DND-41 (cell line): ENCODE results near the gene DIPK1C.

Experiments
- ATAC-seq: fragments of 200-7000 bp; cut with Tn5 transposase; 3 replicates; pipeline ENCODE4 v1.9.1; 2021; ENCODE audit warnings: low read depth; ENCODE audit not compliant: insufficient read depth
- DNase-seq: peaks from one replicate; pipeline ENCODE4 v3.0.0-alpha.2; 2020
- H2AFZ ChIP-seq: 2 replicates; pipeline ENCODE4 v1.6.0; 2012; ENCODE audit warnings: low read depth, low read length
- H3K27ac ChIP-seq: 2 replicates; pipeline ENCODE4 v1.5.1; 2012; ENCODE audit warnings: low read length, inconsistent platforms
- H3K27me3 ChIP-seq: fragments of 200-600 bp; sonication (generic); 2 replicates; pipeline ENCODE4 v1.6.0; 2012; ENCODE audit warnings: low read length, mild to moderate bottlenecking, inconsistent platforms; ENCODE audit not compliant: insufficient read depth, poor library complexity
- H3K36me3 ChIP-seq: 2 replicates; pipeline ENCODE4 v1.5.1; 2012; ENCODE audit warnings: low read length, inconsistent platforms; ENCODE audit not compliant: insufficient read depth
- H3K4me1 ChIP-seq: 2 replicates; pipeline ENCODE4 v1.5.1; 2012; ENCODE audit warnings: mild to moderate bottlenecking, low read length; ENCODE audit not compliant: insufficient read depth
- H3K4me2 ChIP-seq: 2 replicates; pipeline ENCODE4 v1.6.0; 2012; ENCODE audit warnings: mild to moderate bottlenecking, moderate library complexity, low read length, inconsistent platforms; ENCODE audit not compliant: insufficient read depth
- H3K4me3 ChIP-seq, 2 experiments: fragments of 200-600 bp in 1 of 2; shearing (Covaris generic) in 1 of 2; 2 replicates each; pipeline ENCODE4 v1.5.1; 2012 to 2016; ENCODE audit warnings: inconsistent platforms in 2 of 2, low read length in 2 of 2, mild to moderate bottlenecking in 2 of 2, low read depth in 1 of 2, moderate library complexity in 1 of 2
- H3K79me2 ChIP-seq: 2 replicates; pipeline ENCODE4 v1.6.0; 2012; ENCODE audit warnings: low read length, inconsistent platforms; ENCODE audit not compliant: insufficient read depth
- H3K9ac ChIP-seq: 2 replicates; pipeline ENCODE4 v1.6.0; 2012; ENCODE audit warnings: low read depth, mild to moderate bottlenecking, inconsistent platforms, low read length, moderate library complexity
- H3K9me3 ChIP-seq: 2 replicates; pipeline ENCODE4 v1.5.1; 2012; ENCODE audit warnings: low read length, moderate library complexity, mild to moderate bottlenecking, inconsistent platforms; ENCODE audit not compliant: insufficient read depth, severe bottlenecking
- H4K20me1 ChIP-seq: 2 replicates; pipeline ENCODE4 v1.6.0; 2012; ENCODE audit warnings: low read length; ENCODE audit not compliant: insufficient read depth
- CTCF ChIP-seq: IDR thresholded peaks from 2 replicates; pipeline ENCODE4 v1.5.1; 2012; ENCODE audit warnings: borderline replicate concordance, low read length, moderate library complexity, mild to moderate bottlenecking; ENCODE audit not compliant: poor library complexity, severe bottlenecking; ENCODE audit errors: extremely low read depth
- EZH2 ChIP-seq: IDR thresholded peaks from 3 replicates; pipeline ENCODE4 v1.6.1; 2012; ENCODE audit warnings: borderline replicate concordance, low read depth, mild to moderate bottlenecking, moderate library complexity, low read length, inconsistent platforms; ENCODE audit not compliant: severe bottlenecking

The DIPK1C gene

GRCh38 chr18:74427442-74428112, 29.5 kb downstream of the DIPK1C start:
- no peak for ATAC-seq
- Histone ChIP-seq H3K4me1 (no peaks in the 10 kb centered on the region), H3K36me3 (no peaks in the 10 kb centered on the region), H3K79me2 (no peaks in the 10 kb centered on the region), H3K9ac (no peak overlapping the region), H4K20me1 (no peaks in the 10 kb centered on the region), H3K4me3 (no peak overlapping the region), H3K4me2 (no peak overlapping the region), H2AFZ (no peak overlapping the region), H3K27ac (no peak overlapping the region), H3K27me3 (peaks cover 13% of the 10 kb centered on the region), H3K9me3 (no peaks in the 10 kb centered on the region)
- TF ChIP-seq CTCF: no peak
- no peak for TF ChIP-seq EZH2
- no peak for DNase-seq

- Histone ChIP-seq H2AFZ (no peak overlapping the region), H3K4me3 (no peak overlapping the region), H4K20me1 (no peaks in the 10 kb centered on the region), H3K4me1 (no peaks in the 10 kb centered on the region), H3K9ac (no peak overlapping the region), H3K36me3 (no peaks in the 10 kb centered on the region), H3K9me3 (no peaks in the 10 kb centered on the region), H3K4me2 (no peak overlapping the region), H3K27ac (no peak overlapping the region), H3K79me2 (no peaks in the 10 kb centered on the region), H3K27me3 (peaks cover 13% of the 10 kb centered on the region)
- ATAC-seq (no peak), DNase-seq (no peak)
- TF ChIP-seq CTCF: no peak
- TF ChIP-seq EZH2: no peak
Measured at GRCh38 chr18:74425876-74426275, 31.2 kb downstream of the DIPK1C start.

- Histone ChIP-seq H3K27me3 (peaks cover 12% of the 10 kb centered on the region), H3K9me3 (no peaks in the 10 kb centered on the region), H3K4me1 (no peaks in the 10 kb centered on the region), H4K20me1 (no peaks in the 10 kb centered on the region), H3K36me3 (no peaks in the 10 kb centered on the region), H3K27ac (no peak overlapping the region), H3K4me3 (no peak overlapping the region), H3K4me2 (no peak overlapping the region), H3K9ac (no peak overlapping the region), H2AFZ (no peak overlapping the region), H3K79me2 (no peaks in the 10 kb centered on the region)
- ATAC-seq (no peak), DNase-seq (no peak)
- no peak for TF ChIP-seq CTCF
- no peak for TF ChIP-seq EZH2
Measured at GRCh38 chr18:74425161-74425560, 31.9 kb downstream of the DIPK1C start.
